Thyroid gland (tissue), 4 donors: ENCODE results near the gene MYOCOS. TPM values are rescaled to one million over a fixed set of nuclear protein-coding genes. Genes with fewer than 3 reads are reported as not detected.
"Not testable (repeated sequence)": the region's sequence is repeated elsewhere in the genome, so short reads cannot be mapped to it uniquely, and the experiment has no call there.

Experiments used
- DNase-seq, 2 donors: peaks; one replicate each; pipeline ENCODE4 v3.0.0-alpha.2; 2019
- H3K27ac ChIP-seq, 3 donors: fragments of 200-600 bp; sonication (generic); 1 replicate in 2 of 3; 2 replicates in 1 of 3; pipeline ENCODE4 v1.5.1; 2016 to 2019; ENCODE audit warnings: mild to moderate bottlenecking in 1 of 3, moderate library complexity in 1 of 3
- H3K27me3 ChIP-seq: fragments of 200-600 bp; sonication (generic); one replicate; pipeline ENCODE4 v1.5.1; 2019
- H3K36me3 ChIP-seq, 2 donors: fragments of 200-600 bp; sonication (generic); one replicate each; pipeline ENCODE4 v1.5.1; 2016 to 2019
- H3K4me1 ChIP-seq, 2 donors: fragments of 200-600 bp; sonication (generic); one replicate each; pipeline ENCODE4 v1.5.1; 2017 to 2019
- H3K4me3 ChIP-seq, 3 donors: fragments of 200-600 bp; sonication (generic); replicated peaks in 1 of 3; 1 replicate in 2 of 3; 2 replicates in 1 of 3; pipeline ENCODE4 v1.5.1; 2016; ENCODE audit warnings: mild to moderate bottlenecking in 1 of 3
- H3K9me3 ChIP-seq: fragments of 200-600 bp; sonication (generic); one replicate; pipeline ENCODE4 v1.5.1; 2017
- POLR2A ChIP-seq, 2 donors: fragments of 450-650 bp; IDR thresholded peaks; one replicate each; pipeline ENCODE4 v1.6.1; 2017; ENCODE audit warnings: antibody characterized with exemption in 2 of 2, mild to moderate bottlenecking in 2 of 2, moderate library complexity in 1 of 2
- WGBS, 2 donors: methylation state at CpG; one replicate each; pipeline ENCODE4 v1.1.5; 2017; 5-methylcytosine and 5-hydroxymethylcytosine counted together
- intact Hi-C: fragments of 100-400 bp; cut with DNase I; formaldehyde crosslinking; loops from one replicate; pipeline ENCODE4 v1.15.1; 2023
- total RNA-seq, 4 donors: library from RNA; depleted of rRNA; stranded (reverse); fragments of >200 nt; gene quantifications; one replicate each; pipeline ENCODE4 v1.2.3, GENCODE V29; 2016
- TF ChIP-seq, protein P1 (sequence below), 6 experiments: fragments of 200-600 bp in 3 of 6; fragments of 450-650 bp in 3 of 6; sonication (generic) in 3 of 6; IDR thresholded peaks; one replicate each; pipeline ENCODE4 v1.5.1; 2016 to 2019; ENCODE audit warnings: antibody characterized with exemption in 6 of 6, mild to moderate bottlenecking in 2 of 6, inconsistent platforms in 1 of 6, moderate library complexity in 1 of 6

MYOCOS gene
- total RNA-seq, 4 donors from 2014 or later, result 1.2 TPM; not detected in 3

DNA sequence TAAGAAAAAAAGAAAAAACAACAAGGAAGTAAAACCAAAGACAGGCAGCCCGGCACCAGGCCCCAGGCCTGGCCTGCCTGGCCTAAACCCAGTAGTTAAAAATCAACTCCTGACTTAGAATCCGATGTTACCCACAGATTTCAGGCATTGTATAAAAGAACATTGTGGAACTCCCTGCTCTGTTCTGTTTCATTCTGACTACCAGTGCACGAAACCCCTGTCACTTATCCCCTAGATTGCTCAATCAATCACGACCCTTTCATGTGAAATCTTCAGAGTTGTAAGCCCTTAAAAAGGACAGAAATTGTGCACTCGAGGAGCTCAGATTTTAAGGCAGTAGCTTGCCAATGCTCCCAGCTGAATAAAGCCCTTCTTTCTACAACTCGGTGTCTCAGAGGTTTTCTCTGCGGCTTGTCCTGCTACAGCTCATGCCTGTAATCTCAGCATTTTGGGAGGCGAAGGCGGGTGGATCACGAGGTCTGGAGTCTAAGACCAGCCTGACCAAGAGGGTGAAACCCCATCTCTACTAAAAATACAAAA is 15.6 kb upstream of the MYOCOS start:
- TF ChIP-seq, protein P1, sequence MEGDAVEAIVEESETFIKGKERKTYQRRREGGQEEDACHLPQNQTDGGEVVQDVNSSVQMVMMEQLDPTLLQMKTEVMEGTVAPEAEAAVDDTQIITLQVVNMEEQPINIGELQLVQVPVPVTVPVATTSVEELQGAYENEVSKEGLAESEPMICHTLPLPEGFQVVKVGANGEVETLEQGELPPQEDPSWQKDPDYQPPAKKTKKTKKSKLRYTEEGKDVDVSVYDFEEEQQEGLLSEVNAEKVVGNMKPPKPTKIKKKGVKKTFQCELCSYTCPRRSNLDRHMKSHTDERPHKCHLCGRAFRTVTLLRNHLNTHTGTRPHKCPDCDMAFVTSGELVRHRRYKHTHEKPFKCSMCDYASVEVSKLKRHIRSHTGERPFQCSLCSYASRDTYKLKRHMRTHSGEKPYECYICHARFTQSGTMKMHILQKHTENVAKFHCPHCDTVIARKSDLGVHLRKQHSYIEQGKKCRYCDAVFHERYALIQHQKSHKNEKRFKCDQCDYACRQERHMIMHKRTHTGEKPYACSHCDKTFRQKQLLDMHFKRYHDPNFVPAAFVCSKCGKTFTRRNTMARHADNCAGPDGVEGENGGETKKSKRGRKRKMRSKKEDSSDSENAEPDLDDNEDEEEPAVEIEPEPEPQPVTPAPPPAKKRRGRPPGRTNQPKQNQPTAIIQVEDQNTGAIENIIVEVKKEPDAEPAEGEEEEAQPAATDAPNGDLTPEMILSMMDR (IDR thresholded peaks at IDR 0.05), result no peak
- no peak for TF ChIP-seq POLR2A (IDR thresholded peaks at IDR 0.05)
- peaks cover 4 to 5% of the 10 kb centered on the region in 2 donors for H3K4me1 ChIP-seq
- WGBS, 2 donors, result 70 to 72% methylated on average over 10 of the region's 10 CpGs
- no peaks in the 10 kb centered on the region for H3K36me3 ChIP-seq
- intact Hi-C loops, result no loop called here
- no peak overlapping the region for H3K4me3 ChIP-seq
- H3K9me3 ChIP-seq, result no peaks in the 10 kb centered on the region
- no peak for DNase-seq
- H3K27me3 ChIP-seq, result no peaks in the 10 kb centered on the region
- peak overlapping the region in 1 of 3 donors; percentile 6 for H3K27ac ChIP-seq

DNA sequence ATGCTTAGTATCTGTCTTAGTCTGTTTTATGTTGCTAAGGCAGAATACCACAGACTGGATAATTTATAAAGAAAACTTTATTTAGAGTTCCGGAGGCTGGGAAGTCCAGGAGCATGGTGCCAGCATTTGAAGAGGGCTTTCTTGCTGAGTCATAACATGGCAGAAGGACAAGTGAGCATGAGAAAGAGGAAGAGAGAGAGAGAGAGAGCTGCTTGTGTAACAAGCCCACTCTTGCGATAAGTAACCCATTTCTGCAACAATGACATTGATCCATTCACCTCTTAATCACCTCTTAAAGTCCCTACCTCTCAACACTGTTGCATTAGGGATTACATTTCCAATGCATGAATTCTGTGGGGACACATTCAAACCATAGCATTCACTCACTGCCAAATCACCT is 11.7 kb upstream of the MYOCOS start:
- WGBS, 2 donors, result 65 to 69% methylated on average over 2 of the region's 2 CpGs
- Histone ChIP-seq H3K36me3 (no peaks in the 10 kb centered on the region), H3K4me1 (peaks cover 0 to 5% of the 10 kb centered on the region in 2 donors), H3K9me3 (no peaks in the 10 kb centered on the region), H3K27me3 (no peaks in the 10 kb centered on the region), H3K4me3 (no peak overlapping the region), H3K27ac (no peak overlapping the region)
- intact Hi-C loops, result no loop called here
- TF ChIP-seq POLR2A (IDR thresholded peaks at IDR 0.05), result no peak
- TF ChIP-seq, protein P1 (IDR thresholded peaks at IDR 0.05), result no peak
- peak in 1 of 2 donors; percentile 23 for DNase-seq

DNA sequence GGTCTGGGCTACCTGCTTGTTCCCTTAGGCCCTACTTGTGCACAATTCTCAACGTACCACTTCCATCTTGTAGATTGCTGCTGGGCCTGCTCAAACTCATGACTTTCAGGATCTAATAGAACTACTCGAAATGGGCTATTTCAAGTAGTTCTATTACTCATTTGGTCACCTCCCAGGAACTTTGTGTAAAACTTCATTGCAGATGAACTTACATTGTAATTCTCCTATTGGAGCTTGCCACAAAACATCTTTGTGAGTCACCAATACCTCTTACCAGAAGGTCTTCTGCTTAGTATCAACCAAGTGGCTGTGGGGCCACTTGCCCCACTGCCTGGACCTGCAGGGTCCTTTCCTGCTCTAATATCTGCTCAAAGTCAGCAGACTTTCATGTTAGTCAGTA is 10.7 kb upstream of the MYOCOS start:
- Histone ChIP-seq H3K9me3 (no peaks in the 10 kb centered on the region), H3K4me3 (no peak overlapping the region), H3K4me1 (peaks cover 0 to 5% of the 10 kb centered on the region in 2 donors), H3K27me3 (no peaks in the 10 kb centered on the region), H3K36me3 (no peaks in the 10 kb centered on the region), H3K27ac (no peak overlapping the region)
- TF ChIP-seq POLR2A (IDR thresholded peaks at IDR 0.05), result no peak
- TF ChIP-seq, protein P1 (IDR thresholded peaks at IDR 0.05), result no peak
- DNase-seq, result no peak
- WGBS, 2 donors, result 93 to 98% methylated on average over 2 of the region's 2 CpGs
- intact Hi-C loops, result no loop called here

DNA sequence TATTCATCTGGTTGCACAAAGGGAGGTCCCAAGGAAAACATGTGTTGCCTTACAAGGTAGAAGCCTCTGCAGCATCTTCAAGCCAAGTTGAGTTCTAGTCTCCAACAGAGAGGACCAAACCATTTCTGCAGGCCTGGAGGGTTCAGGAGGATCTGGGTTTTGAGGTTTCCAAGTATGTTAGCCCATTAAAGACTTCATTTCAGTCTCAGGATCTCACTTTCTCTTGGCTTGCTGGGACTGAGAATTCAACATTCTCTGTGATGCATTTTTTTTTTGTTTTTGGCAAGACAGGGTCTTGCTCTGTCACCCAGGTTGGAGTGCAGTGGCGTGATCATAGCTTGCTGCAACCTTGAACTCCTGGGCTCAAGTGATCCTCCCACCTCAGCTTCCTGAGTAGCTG is 8.8 kb upstream of the MYOCOS start:
- intact Hi-C loops, result no loop called here
- no peak overlapping the region for H3K27ac ChIP-seq
- H3K4me3 ChIP-seq, result no peak overlapping the region
- TF ChIP-seq, protein P1 (IDR thresholded peaks at IDR 0.05), result no peak
- no peak for TF ChIP-seq POLR2A (IDR thresholded peaks at IDR 0.05)
- DNase-seq, result no peak
- H3K27me3 ChIP-seq, result no peaks in the 10 kb centered on the region
- H3K9me3 ChIP-seq, result no peaks in the 10 kb centered on the region
- H3K36me3 ChIP-seq, result no peaks in the 10 kb centered on the region
- peaks cover 0 to 5% of the 10 kb centered on the region in 2 donors for H3K4me1 ChIP-seq
- 90 to 100% methylated on average over 1 of the region's 1 CpG for WGBS, 2 donors

DNA sequence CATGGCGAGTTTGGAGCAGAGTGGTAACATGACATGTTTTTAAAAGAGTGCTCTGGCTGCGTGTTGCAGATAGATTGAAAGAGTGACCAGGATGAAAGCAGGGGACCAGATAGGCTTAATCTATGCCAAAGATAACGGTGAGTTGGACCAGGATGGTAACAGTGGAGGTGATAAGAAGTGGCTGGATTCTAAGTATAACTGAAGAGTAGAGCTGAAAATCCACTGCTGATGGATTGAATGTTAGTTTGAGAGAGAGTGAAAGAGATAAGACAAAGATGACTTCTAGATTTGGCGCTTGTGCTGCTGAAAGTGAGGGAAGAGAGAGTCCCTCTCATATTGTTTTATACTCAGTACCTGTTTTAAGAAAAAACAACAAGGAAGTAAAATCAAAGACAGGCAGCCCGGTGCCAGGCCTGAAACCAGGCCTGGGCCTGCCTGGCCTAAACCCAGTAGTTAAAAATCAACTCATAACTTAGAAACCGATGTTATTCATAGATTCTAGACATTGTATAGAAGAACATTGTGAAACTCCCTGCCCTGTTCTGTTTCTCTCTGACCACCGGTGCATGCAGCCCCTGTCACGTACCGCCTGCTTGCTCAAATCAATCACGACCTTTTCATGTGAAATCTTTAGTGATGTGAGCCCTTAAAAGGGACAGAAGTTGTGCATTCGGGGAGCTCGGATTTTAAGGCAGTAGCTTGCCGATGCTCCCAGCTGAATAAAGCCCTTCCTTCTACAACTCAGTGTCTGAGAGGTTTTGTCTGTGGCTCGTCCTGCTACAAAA is 6.7 kb upstream of the MYOCOS start:
- WGBS, 2 donors, result 85 to 90% methylated on average over 14 of the region's 14 CpGs
- H3K4me1 ChIP-seq, H3K9me3 ChIP-seq, H3K27me3 ChIP-seq, intact Hi-C loops, DNase-seq, H3K4me3 ChIP-seq, H3K36me3 ChIP-seq, H3K27ac ChIP-seq: not testable (repeated sequence)
